Small intestine (tissue), 16 donors: ENCODE measurements around the gene KCNT1. TPM values are rescaled to one million over a fixed set of nuclear protein-coding genes. Genes with fewer than 3 reads are reported as not detected.

Experiments used
- DNase-seq, 2 donors: peaks; one replicate each; pipeline versions ENCODE4 v3.0.0 to v3.0.0-alpha.2; 2013
- FAIRE-seq: peaks from 2 replicates; lab custom pipeline; 2012; peaks lifted over from hg19 to GRCh38; lab: Jason Lieb, UNC
- H3K27ac ChIP-seq, 3 donors: one replicate each; pipeline ENCODE4 v1.5.1; 2013; ENCODE audit warnings: low read length in 2 of 3, mild to moderate bottlenecking in 2 of 3, control low read depth in 1 of 3, inconsistent platforms in 1 of 3, low read depth in 1 of 3, moderate library complexity in 1 of 3
- H3K27me3 ChIP-seq, 3 donors: one replicate each; pipeline ENCODE4 v1.6.1; 2013; ENCODE audit warnings: low read length in 3 of 3, inconsistent platforms in 1 of 3; ENCODE audit not compliant: control insufficient read depth in 3 of 3, insufficient read depth in 3 of 3
- H3K36me3 ChIP-seq, 3 donors: one replicate each; pipeline ENCODE4 v1.6.1; 2013; ENCODE audit warnings: low read length in 3 of 3, inconsistent platforms in 1 of 3, low read depth in 1 of 3, mild to moderate bottlenecking in 1 of 3, moderate library complexity in 1 of 3; ENCODE audit not compliant: control insufficient read depth in 3 of 3, insufficient read depth in 2 of 3
- H3K4me1 ChIP-seq, 3 donors: one replicate each; pipeline ENCODE4 v1.6.1; 2013; ENCODE audit warnings: low read length in 2 of 3, inconsistent platforms in 1 of 3, low read depth in 1 of 3, mild to moderate bottlenecking in 1 of 3, moderate library complexity in 1 of 3; ENCODE audit not compliant: control insufficient read depth in 3 of 3, insufficient read depth in 2 of 3
- H3K4me3 ChIP-seq, 3 donors: one replicate each; pipeline ENCODE4 v1.5.1; 2013; ENCODE audit warnings: low read length in 3 of 3, control low read depth in 1 of 3, inconsistent platforms in 1 of 3, low read depth in 1 of 3, mild to moderate bottlenecking in 1 of 3, moderate library complexity in 1 of 3
- H3K9me3 ChIP-seq, 2 donors: one replicate each; pipeline ENCODE4 v1.6.1; 2013; ENCODE audit warnings: low read depth in 1 of 2, low read length in 1 of 2; ENCODE audit not compliant: control insufficient read depth in 2 of 2, insufficient read depth in 1 of 2
- WGBS, 3 donors: extraction: QIAGEN DNeasy Blood & Tissue Kit; methylation state at CpG; one replicate each; pipeline ENCODE4 v1.1.7; 2013; 5-methylcytosine and 5-hydroxymethylcytosine counted together
- long read RNA-seq, 10 donors: transcript quantifications; one replicate each; lab custom pipeline, GENCODE V29; 2026
- polyA plus RNA-seq, 4 donors: library from polyadenylated mRNA; stranded (reverse) in 3 of 4; unstranded in 1 of 4; fragments of 200-250 nt in 3 of 4; fragments of 120-200 nt in 1 of 4; gene quantifications; one replicate each; pipeline versions ENCODE4 v1.2.1 to v1.2.3, GENCODE V29; 2013
- donor health status: healthy with polysubstance abuse.
- donor health status: control.
- donor health status: control.
- donor health status: Bipolar disorder and iron deficiency.
- donor health status: healthy.

The KCNT1 gene
- under 1 TPM in 2 of 4 donors, not detected in 2; 0.22 to 0.25 TPM for polyA plus RNA-seq
- long read RNA-seq, donor 1, result 0 reads
- long read RNA-seq, donor 2, result 0 reads
- long read RNA-seq, donor 3, result 0 reads
- long read RNA-seq, donor 4, result 0 reads
- long read RNA-seq, donor 5, result 0 reads
- long read RNA-seq, donor 6, result 0 reads
- long read RNA-seq, donor 7, result 0 reads
- long read RNA-seq, donor 8, result 0 reads
- long read RNA-seq, donor 9, result 0 reads
- long read RNA-seq, donor 10, result 0 reads

DNA sequence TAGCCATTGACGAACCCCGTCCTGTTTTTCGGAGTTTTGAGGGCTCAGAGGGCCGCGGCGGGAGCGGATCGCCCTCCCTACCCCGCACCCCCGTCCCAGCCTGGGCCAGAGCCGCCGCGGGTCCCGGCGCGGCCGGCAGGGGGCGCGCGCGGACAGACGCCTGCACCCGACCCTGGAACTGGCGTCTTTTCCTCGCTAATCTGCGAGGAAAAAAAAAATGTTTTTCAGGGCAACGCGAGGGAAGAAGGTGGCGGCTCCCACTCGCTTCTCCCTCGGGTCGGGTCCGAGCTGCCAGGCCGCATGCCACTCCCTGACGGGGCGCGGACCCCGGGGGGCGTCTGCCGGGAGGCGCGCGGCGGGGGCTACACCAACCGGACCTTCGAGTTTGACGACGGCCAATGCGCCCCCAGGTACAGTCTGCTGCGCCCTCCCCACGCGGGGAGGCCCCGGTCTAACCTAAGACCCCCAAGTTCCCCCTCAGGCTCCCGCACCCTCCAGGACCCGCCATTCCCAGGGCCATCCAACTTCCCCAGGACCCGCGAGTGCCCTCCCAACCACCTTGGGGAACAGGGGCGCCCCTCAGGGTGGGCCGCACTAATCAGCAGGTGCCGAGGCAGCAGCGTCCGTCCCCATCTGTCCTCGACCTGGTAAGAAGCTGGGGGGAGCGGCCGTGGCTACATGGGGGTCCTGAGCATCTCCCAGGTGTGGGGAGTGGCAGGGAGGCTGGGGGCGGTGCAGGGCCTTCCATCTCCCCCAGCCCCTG is at the start of gene KCNT1:
Gene KCNT1 (plus strand): TSS at position 227 of the 763 bp plus-strand sequence. CDS start 74 bp downstream, at position 301.
- no peaks in the 10 kb centered on the region for H3K36me3 ChIP-seq
- DNase-seq (peak; percentile 28 to 50), FAIRE-seq (no peak)
- H3K9me3 ChIP-seq, result no peaks in the 10 kb centered on the region
- WGBS, 3 donors, result 13 to 19% (median 18%) methylated on average over 49 to 66 of the region's 66 CpGs
- H3K4me3 ChIP-seq, result no peak within 1 kb of the TSS
- no peaks in the 10 kb centered on the region for H3K4me1 ChIP-seq
- peaks cover 0 to 6% (median 3%) of the 10 kb centered on the region in 3 donors for H3K27me3 ChIP-seq
- H3K27ac ChIP-seq, result no peak within 1 kb of the TSS

DNA sequence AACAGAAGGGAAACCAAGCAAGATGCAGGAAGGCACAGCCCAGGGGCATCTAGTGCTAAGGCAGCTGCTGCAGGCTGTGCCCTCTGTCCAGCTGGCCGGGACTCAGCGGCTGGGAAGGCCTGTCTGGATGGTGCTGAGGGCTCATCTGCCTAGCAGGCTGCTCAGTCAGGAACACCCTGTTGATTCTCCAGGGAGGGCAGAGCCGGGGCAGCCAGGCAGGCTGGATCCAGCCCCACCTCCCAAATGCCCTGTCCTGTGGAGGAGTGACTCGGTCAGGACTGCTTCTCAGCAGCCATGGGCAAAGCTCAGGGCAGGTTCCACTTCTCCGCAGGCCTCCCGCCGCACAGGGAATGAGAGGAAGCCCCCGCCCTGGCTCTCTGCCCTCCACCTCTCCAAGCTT is 46.7 kb upstream of the KCNT1 start:
- no peak overlapping the region for H3K27ac ChIP-seq
- peaks cover 0 to 3% of the 10 kb centered on the region in 2 donors for H3K9me3 ChIP-seq
- no peak overlapping the region for H3K4me3 ChIP-seq
- 76 to 80% (median 77%) methylated on average over 4 to 8 of the region's 8 CpGs for WGBS, 3 donors
- no peak for FAIRE-seq
- H3K27me3 ChIP-seq, result no peaks in the 10 kb centered on the region
- no peak for DNase-seq
- H3K36me3 ChIP-seq, result no peaks in the 10 kb centered on the region
- no peaks in the 10 kb centered on the region for H3K4me1 ChIP-seq

DNA sequence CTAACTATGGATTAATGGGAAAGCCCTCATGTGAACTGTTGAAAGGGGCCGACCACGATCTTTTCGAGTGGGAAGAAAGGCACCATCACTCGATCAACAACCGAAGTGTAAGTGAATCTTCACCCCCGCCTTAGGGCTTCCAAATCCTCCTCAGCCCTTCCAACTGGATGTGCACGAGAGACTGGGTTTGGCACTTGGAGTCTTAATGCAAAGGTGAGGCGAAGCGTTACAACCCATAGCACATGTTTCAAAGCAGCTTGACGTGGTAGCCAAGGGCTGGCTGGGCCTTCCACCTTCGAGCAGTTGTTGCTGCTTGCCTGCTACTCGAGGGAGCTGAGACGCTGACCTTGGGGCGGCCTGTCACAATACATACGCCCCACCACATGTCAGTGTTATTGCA is 44.6 kb upstream of the KCNT1 start:
- H3K4me3 ChIP-seq, result no peak overlapping the region
- no peak for DNase-seq
- H3K4me1 ChIP-seq, result no peaks in the 10 kb centered on the region
- no peaks in the 10 kb centered on the region for H3K36me3 ChIP-seq
- no peaks in the 10 kb centered on the region for H3K27me3 ChIP-seq
- no peak overlapping the region for H3K27ac ChIP-seq
- WGBS, 3 donors, result 85 to 89% (median 87%) methylated on average over 15 of the region's 15 CpGs
- no peaks in the 10 kb centered on the region for H3K9me3 ChIP-seq
- no peak for FAIRE-seq

DNA sequence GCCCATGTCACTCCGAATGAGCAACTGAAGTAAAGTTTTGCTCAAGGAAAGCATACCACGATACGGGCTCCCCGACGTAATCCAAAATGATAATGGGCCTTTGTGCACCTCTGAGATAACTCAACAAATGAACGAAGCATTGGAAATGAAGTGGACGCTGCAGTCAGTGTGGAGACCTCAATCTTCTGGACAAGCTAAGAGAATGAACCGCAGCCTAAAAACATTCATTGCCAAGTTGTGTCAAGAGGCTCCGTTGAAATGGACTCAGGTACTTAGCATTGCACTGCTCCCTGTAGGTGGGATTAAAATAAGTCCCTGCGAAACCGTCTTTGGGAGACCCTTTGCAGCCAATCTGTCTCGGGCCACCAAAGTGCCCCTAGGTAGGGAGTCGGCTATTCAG is 42.7 kb upstream of the KCNT1 start:
- no peaks in the 10 kb centered on the region for H3K4me1 ChIP-seq
- H3K9me3 ChIP-seq, result no peaks in the 10 kb centered on the region
- no peak overlapping the region for H3K4me3 ChIP-seq
- 86 to 91% (median 90%) methylated on average over 13 of the region's 13 CpGs for WGBS, 3 donors
- FAIRE-seq (no peak), DNase-seq (no peak)
- no peaks in the 10 kb centered on the region for H3K36me3 ChIP-seq
- H3K27ac ChIP-seq, result no peak overlapping the region
- no peaks in the 10 kb centered on the region for H3K27me3 ChIP-seq

DNA sequence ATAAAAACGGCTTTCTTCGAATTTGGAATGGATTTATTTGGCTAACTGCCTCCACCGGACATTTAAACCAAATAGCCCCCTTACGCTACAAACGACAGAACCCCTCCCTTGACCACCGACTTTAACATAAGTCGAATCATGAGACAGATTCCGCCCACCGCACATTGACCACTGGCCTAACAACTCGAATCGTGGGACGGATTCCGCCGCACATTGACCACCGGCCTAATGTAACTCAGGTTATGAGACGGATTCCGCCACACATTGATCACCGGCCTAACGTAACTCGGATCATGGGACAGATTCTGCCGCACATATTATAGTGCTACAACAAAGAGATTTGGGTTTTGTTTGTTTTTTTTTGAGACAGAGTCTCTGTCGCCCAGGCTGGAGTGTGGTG is 41.6 kb upstream of the KCNT1 start:
- H3K4me1 ChIP-seq, result no peaks in the 10 kb centered on the region
- WGBS, 3 donors, result 91% methylated on average over 22 of the region's 22 CpGs
- DNase-seq, result no peak
- no peaks in the 10 kb centered on the region for H3K36me3 ChIP-seq
- no peak for FAIRE-seq
- no peaks in the 10 kb centered on the region for H3K9me3 ChIP-seq
- H3K27me3 ChIP-seq, result no peaks in the 10 kb centered on the region
- H3K27ac ChIP-seq, result no peak overlapping the region
- no peak overlapping the region for H3K4me3 ChIP-seq

DNA sequence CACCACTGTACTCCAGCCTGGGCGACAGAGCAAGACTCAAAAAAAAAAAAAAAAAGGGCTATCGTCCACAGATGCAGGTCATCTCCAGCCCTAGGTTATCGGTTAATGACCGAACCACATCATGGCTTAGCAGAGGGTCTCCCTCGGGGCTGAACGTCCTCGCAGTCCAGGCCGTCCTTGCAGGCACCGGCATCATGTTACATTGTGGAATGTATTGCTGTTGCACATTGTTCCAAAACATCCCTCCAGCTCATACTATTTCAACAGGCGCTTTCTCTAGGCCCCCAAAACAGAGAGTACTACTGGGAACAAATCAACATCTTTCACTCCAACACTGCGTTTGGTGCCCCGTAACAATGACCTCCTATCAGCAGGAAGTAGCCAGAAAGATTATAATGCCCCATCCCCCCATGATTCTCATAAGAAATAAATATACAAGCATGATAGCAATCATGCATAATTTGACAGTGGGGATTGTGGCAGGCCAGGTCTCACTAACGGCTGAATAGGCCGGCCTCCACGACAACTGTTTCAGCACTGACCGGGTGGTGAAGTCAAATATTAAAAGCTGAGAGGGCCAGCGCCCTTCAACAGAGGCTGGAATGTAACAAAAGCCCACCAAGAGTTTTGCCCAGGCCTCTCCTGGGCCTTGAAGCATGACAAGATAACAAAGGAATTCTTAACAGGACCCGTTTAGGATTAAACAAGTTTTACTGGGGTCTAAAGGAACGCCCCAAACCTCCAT is 40.0 kb upstream of the KCNT1 start:
- H3K36me3 ChIP-seq, result no peaks in the 10 kb centered on the region
- no peak overlapping the region for H3K27ac ChIP-seq
- 51 to 60% (median 55%) methylated on average over 18 to 19 of the region's 19 CpGs for WGBS, 3 donors
- no peaks in the 10 kb centered on the region for H3K27me3 ChIP-seq
- no peak for DNase-seq
- FAIRE-seq, result no peak
- H3K4me1 ChIP-seq, result no peaks in the 10 kb centered on the region
- H3K9me3 ChIP-seq, result no peaks in the 10 kb centered on the region
- H3K4me3 ChIP-seq, result no peak overlapping the region

DNA sequence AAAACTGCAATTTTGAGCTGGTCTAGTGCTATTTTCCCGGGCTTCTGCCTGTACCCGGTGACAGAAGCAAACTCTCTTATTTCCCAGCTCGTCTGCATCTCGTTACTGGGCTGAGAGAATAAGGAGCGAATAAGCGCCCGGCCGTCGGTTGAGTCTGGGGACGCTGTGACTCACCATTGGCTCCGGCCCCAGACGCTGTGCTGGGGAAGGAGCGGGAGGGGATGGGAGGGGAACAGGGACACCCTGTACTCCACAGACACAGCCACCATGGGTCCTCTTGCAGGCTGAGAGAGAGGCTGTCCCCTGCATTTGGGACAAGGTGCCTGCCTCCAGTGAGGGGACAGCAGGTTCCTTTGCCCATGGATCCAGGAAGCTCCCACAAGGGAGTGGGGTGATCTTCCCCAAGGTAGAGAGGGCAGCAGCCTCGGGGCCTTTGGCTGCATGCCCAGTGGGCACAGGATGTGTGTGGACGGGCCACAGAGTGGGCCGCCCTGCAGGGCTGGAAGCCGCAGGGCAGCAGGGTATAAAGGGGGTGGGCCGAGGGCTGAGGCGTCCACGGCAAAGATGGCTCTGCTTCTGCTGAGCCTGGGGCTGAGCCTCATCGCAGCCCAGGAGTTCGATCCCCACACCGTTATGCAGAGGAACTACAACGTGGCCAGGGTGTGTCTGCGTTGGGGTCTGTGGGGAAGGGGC is 39.1 kb upstream of the KCNT1 start, which contains the start of gene LCN9:
Gene LCN9 (plus strand): TSS at position 552 of the 693 bp plus-strand sequence. CDS start 13 bp downstream, at position 565.
- Histone ChIP-seq H3K4me1 (no peaks in the 10 kb centered on the region), H3K27me3 (no peaks in the 10 kb centered on the region), H3K9me3 (no peaks in the 10 kb centered on the region), H3K27ac (no peak within 1 kb of the TSS), H3K36me3 (no peaks in the 10 kb centered on the region), H3K4me3 (no peak within 1 kb of the TSS)
- FAIRE-seq, result no peak
- no peak for DNase-seq
- 55 to 61% (median 59%) methylated on average over 25 of the region's 25 CpGs for WGBS, 3 donors

DNA sequence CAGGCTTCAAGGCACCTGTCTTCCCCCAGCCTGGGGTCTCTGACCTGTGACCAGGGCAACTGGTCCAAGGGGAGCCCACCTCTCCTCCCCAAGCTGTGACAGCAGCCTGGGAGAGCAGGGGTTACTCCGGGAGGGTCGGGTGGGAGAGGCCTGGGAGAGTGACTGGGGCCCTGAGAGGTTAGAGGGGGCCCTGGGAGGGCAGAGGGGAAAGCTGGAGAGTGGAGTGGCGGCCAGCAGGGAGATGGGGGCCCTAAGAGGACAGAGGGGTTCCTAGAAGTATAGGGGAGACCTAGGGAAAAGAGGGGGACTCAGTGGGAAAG is 38.6 kb upstream of the KCNT1 start:
- Histone ChIP-seq H3K9me3 (peaks cover 0 to 1% of the 10 kb centered on the region in 2 donors), H3K36me3 (no peaks in the 10 kb centered on the region), H3K27me3 (no peaks in the 10 kb centered on the region), H3K4me1 (no peaks in the 10 kb centered on the region), H3K4me3 (no peak overlapping the region), H3K27ac (no peak overlapping the region)
- DNase-seq (no peak), FAIRE-seq (no peak)
- WGBS, 3 donors, result 33 to 57% (median 41%) methylated on average over 3 of the region's 3 CpGs
